A673 (cell line): ENCODE results near the gene MRPL43. TPM values are rescaled to one million over a fixed set of nuclear protein-coding genes. Genes with fewer than 3 reads are reported as not detected.

Source experiments
- BruUV-seq: library from RNA; stranded (reverse); fragments of 400-500 nt; replicated peaks from 2 replicates; lab custom pipeline; 2021; lab: Mats Ljungman, UMichigan
- CTCF ChIA-PET: fragments of 300-600 bp; sonication (Branson Sonifier 250); formaldehyde crosslinking; loops from one replicate; lab custom pipeline; 2022; ENCODE audit warnings: antibody characterized with exemption; lab: Charles Lee
- POLR2A ChIA-PET: fragments of 300-600 bp; sonication (Branson Sonifier 250); formaldehyde crosslinking; loops from one replicate; lab custom pipeline; 2022; ENCODE audit warnings: antibody characterized with exemption; ENCODE audit not compliant: low non-redundant PET; lab: Charles Lee
- DNase-seq: peaks from one replicate; pipeline ENCODE4 v3.0.0-alpha.2; 2015; ENCODE audit warnings: low spot score
- H3K27ac ChIP-seq: fragments of 200-600 bp; sonication (generic); 2 replicates; pipeline ENCODE4 v1.5.1; 2016; ENCODE audit warnings: mixed run types, low read depth, mild to moderate bottlenecking, mixed read lengths, antibody characterized with exemption, low read length; ENCODE audit not compliant: poor library complexity, severe bottlenecking
- H3K27me3 ChIP-seq: fragments of 200-600 bp; sonication (generic); replicated peaks from 2 replicates; pipeline ENCODE4 v1.6.1; 2017; ENCODE audit warnings: mixed run types, low read depth, mild to moderate bottlenecking, mixed read lengths, antibody characterized with exemption, low read length; ENCODE audit not compliant: insufficient read depth, poor library complexity
- H3K36me3 ChIP-seq: fragments of 200-600 bp; sonication (generic); 2 replicates; pipeline ENCODE4 v1.6.1; 2016; ENCODE audit warnings: mixed run types, mild to moderate bottlenecking, mixed read lengths, antibody characterized with exemption, low read length; ENCODE audit not compliant: insufficient read depth, poor library complexity, severe bottlenecking
- H3K4me1 ChIP-seq: fragments of 200-600 bp; sonication (generic); 2 replicates; pipeline ENCODE4 v1.6.1; 2017; ENCODE audit warnings: mixed run types, mild to moderate bottlenecking, mixed read lengths, antibody characterized with exemption, low read length; ENCODE audit not compliant: insufficient read depth, poor library complexity, severe bottlenecking
- H3K4me3 ChIP-seq: fragments of 200-600 bp; sonication (generic); 2 replicates; pipeline ENCODE4 v1.5.1; 2016; ENCODE audit warnings: low read depth, mixed run types, mild to moderate bottlenecking, mixed read lengths, low read length; ENCODE audit not compliant: poor library complexity, severe bottlenecking
- H3K9me3 ChIP-seq: fragments of 200-600 bp; sonication (generic); 2 replicates; pipeline ENCODE4 v1.6.1; 2016; ENCODE audit warnings: mixed run types, low read depth, mild to moderate bottlenecking, mixed read lengths, antibody characterized with exemption, low read length; ENCODE audit not compliant: poor library complexity, severe bottlenecking
- CTCF ChIP-seq: fragments of 300-800, 200-600 bp; sonication (generic); conservative IDR thresholded peaks from 2 replicates; pipeline ENCODE4 v1.5.1; 2017; ENCODE audit warnings: low read depth, mild to moderate bottlenecking, antibody characterized with exemption, low read length, moderate library complexity, mixed read lengths
- EZH2 ChIP-seq: fragments of 200-600 bp; sonication (generic); IDR thresholded peaks from 2 replicates; pipeline ENCODE4 v1.6.1; 2017; ENCODE audit warnings: borderline replicate concordance, low read depth, mild to moderate bottlenecking, mixed read lengths, antibody characterized with exemption, low read length; ENCODE audit not compliant: poor library complexity, severe bottlenecking
- intact Hi-C: fragments of 100-400 bp; cut with micrococcal nuclease; formaldehyde crosslinking; loops from one replicate; pipeline ENCODE4 v1.10.0; 2022; ENCODE audit not compliant: unreplicated experiment
- total RNA-seq: library from RNA; stranded (reverse); gene quantifications from 2 replicates; pipeline ENCODE4 v1.2.3, GENCODE V29; 2021

Gene MRPL43
- total RNA-seq, 1 experiment from 2014 or later, result 80.4 TPM

- Histone ChIP-seq H3K4me3 (no peak overlapping the region), H3K27me3 (no peaks in the 10 kb centered on the region), H3K27ac (no peak overlapping the region), H3K4me1 (no peaks in the 10 kb centered on the region), H3K9me3 (no peaks in the 10 kb centered on the region), H3K36me3 (peaks cover 5% of the 10 kb centered on the region)
- intact Hi-C loops, result no loop called here
- DNase-seq, result no peak
- BruUV-seq, result no TSS peak
- TF ChIP-seq EZH2 (no peak), CTCF (no peak)
- ChIA-PET CTCF (no interaction called here), POLR2A (no interaction called here)
These were observed 8.4 kb downstream of the MRPL43 start for GRCh38 chr10:100978901-100979195.

GRCh38 chr10:100978121-100978900, 9.0 kb downstream of the MRPL43 start:
- no peak for DNase-seq
- no TSS peak for BruUV-seq
- intact Hi-C loops, result no loop called here
- ChIA-PET POLR2A (no interaction called here), CTCF (no interaction called here)
- Histone ChIP-seq H3K4me3 (no peak overlapping the region), H3K9me3 (no peaks in the 10 kb centered on the region), H3K36me3 (peaks cover 5% of the 10 kb centered on the region), H3K27ac (no peak overlapping the region), H3K27me3 (no peaks in the 10 kb centered on the region), H3K4me1 (no peaks in the 10 kb centered on the region)
- TF ChIP-seq CTCF (no peak), EZH2 (no peak)

GRCh38 chr10:100977436-100977835, 9.9 kb downstream of the MRPL43 start:
- DNase-seq, result no peak
- TF ChIP-seq CTCF, result no peak
- no peak for TF ChIP-seq EZH2
- no peak overlapping the region for H3K27ac ChIP-seq
- no peak overlapping the region for H3K4me3 ChIP-seq
- intact Hi-C loops, result no loop called here
- ChIA-PET CTCF (no interaction called here), POLR2A (no interaction called here)
- no TSS peak for BruUV-seq
- no peaks in the 10 kb centered on the region for H3K4me1 ChIP-seq
- no peaks in the 10 kb centered on the region for H3K27me3 ChIP-seq
- H3K36me3 ChIP-seq, result peaks cover 5% of the 10 kb centered on the region
- H3K9me3 ChIP-seq, result no peaks in the 10 kb centered on the region
